HCT116 (cell line): ENCODE measurements around the gene LARP4.
A peak's percentile ranks its signal among the peaks of the same experiment; 100 is the strongest.

ENCODE experiments used
- EGR1 ChIP-seq: IDR thresholded peaks from 2 replicates; pipeline ENCODE4 v1.6.1; 2012; ENCODE audit warnings: low read depth
- EZH2 ChIP-seq: fragments of 200-600 bp; sonication (generic); IDR thresholded peaks from 2 replicates; pipeline ENCODE4 v1.6.1; 2017; ENCODE audit warnings: antibody characterized with exemption, mixed run types
- SIN3A ChIP-seq: IDR thresholded peaks from 2 replicates; pipeline ENCODE4 v1.6.1; 2012; ENCODE audit warnings: low read depth

GRCh38 chr12:50400638-50401499 lies at the start of gene LARP4:
- TF ChIP-seq EZH2 = no peak
- peak; percentile 98 for TF ChIP-seq SIN3A
- peak; percentile 51; the same call in 1 of the 2 replicates for TF ChIP-seq EGR1
